NCI-H748 (cell line): ENCODE data around the gene PDE4D.
"Not testable (repeated sequence)": the region's sequence is repeated elsewhere in the genome, so short reads cannot be mapped to it uniquely, and the experiment has no call there.

Experiments used
- DNase-seq: peaks from one replicate; lab custom pipeline; 2025; ENCODE audit not compliant: unreplicated experiment; lab: John Stamatoyannopoulos, UW

The PDE4D gene

GRCh38 chr5:59618644-59619043 is 274.9 kb downstream of the PDE4D start:
- DNase-seq: no peak

GRCh38 chr5:59617186-59617771 is 276.2 kb downstream of the PDE4D start:
- no peak for DNase-seq

- no peak for DNase-seq
Measured at GRCh38 chr5:59616413-59616812, 277.1 kb downstream of the PDE4D start.

GRCh38 chr5:59615272-59615671 is 278.3 kb downstream of the PDE4D start:
- DNase-seq: no peak

GRCh38 chr5:59609501-59610265 is 283.8 kb downstream of the PDE4D start:
- no peak for DNase-seq

- no peak for DNase-seq
Measured at GRCh38 chr5:59608745-59609144, 284.8 kb downstream of the PDE4D start.

GRCh38 chr5:59607138-59607765 is 286.3 kb downstream of the PDE4D start:
- DNase-seq: peak; percentile 43

- no peak for DNase-seq
Measured at GRCh38 chr5:59605915-59606314, 287.6 kb downstream of the PDE4D start.

- no peak for DNase-seq
Measured at GRCh38 chr5:59604111-59604510, 289.4 kb downstream of the PDE4D start.

GRCh38 chr5:59600998-59601397 is 292.5 kb downstream of the PDE4D start:
- DNase-seq: no peak

- DNase-seq: no peak
Measured at GRCh38 chr5:59600153-59600552, 293.4 kb downstream of the PDE4D start.

- DNase-seq: no peak
Measured at GRCh38 chr5:59599729-59600128, 293.8 kb downstream of the PDE4D start.

GRCh38 chr5:59598547-59598874 is 295.0 kb downstream of the PDE4D start:
- DNase-seq: no peak

- DNase-seq: no peak
Measured at GRCh38 chr5:59597690-59598546, 295.6 kb downstream of the PDE4D start.

- no peak for DNase-seq
Measured at GRCh38 chr5:59596586-59597350, 296.8 kb downstream of the PDE4D start.

- DNase-seq: not testable (repeated sequence)
Measured at GRCh38 chr5:59594118-59594517, 299.4 kb downstream of the PDE4D start.

- DNase-seq: no peak
Measured at GRCh38 chr5:59593439-59594007, 300.0 kb downstream of the PDE4D start.

GRCh38 chr5:59592101-59592500 is 301.4 kb downstream of the PDE4D start:
- no peak for DNase-seq

- DNase-seq: no peak
Measured at GRCh38 chr5:59591162-59591561, 302.4 kb downstream of the PDE4D start.

GRCh38 chr5:59588922-59589321 is 304.6 kb downstream of the PDE4D start:
- DNase-seq: no peak
